Measurements from ENCODE around the gene MRPS25.

- TF ChIP-seq, protein P1, sequence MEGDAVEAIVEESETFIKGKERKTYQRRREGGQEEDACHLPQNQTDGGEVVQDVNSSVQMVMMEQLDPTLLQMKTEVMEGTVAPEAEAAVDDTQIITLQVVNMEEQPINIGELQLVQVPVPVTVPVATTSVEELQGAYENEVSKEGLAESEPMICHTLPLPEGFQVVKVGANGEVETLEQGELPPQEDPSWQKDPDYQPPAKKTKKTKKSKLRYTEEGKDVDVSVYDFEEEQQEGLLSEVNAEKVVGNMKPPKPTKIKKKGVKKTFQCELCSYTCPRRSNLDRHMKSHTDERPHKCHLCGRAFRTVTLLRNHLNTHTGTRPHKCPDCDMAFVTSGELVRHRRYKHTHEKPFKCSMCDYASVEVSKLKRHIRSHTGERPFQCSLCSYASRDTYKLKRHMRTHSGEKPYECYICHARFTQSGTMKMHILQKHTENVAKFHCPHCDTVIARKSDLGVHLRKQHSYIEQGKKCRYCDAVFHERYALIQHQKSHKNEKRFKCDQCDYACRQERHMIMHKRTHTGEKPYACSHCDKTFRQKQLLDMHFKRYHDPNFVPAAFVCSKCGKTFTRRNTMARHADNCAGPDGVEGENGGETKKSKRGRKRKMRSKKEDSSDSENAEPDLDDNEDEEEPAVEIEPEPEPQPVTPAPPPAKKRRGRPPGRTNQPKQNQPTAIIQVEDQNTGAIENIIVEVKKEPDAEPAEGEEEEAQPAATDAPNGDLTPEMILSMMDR (IDR thresholded peaks at IDR 0.05; ENCODE audit: low read length), result no peak
- TF ChIP-seq EZH2 (IDR thresholded peaks at IDR 0.05; ENCODE audit: borderline replicate concordance, low read length), result no peak
Observed at GRCh38 chr3:15033103-15033502, 32.0 kb downstream of the MRPS25 start.
